Measurements from ENCODE around the gene CNTN5.

CNTN5 gene

DNA sequence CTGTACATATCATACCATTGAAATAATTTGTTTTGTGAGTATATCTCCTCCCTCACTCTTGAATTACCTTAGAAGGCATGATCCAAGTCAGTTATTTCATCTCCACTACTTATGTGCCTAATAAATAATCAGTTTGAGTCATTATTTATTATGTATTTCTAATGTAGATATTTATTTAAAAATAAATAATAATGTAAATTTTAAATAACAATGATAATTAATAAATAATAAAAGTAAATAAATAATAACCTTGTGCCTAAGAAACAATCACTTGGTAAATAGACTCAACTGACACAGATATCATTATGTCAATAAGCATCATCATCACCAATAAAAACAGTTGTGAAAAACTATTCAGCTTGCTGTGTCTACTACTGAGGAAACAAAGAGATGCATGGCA, 213.8 kb downstream of the CNTN5 start:
- TF ChIP-seq, protein P1, sequence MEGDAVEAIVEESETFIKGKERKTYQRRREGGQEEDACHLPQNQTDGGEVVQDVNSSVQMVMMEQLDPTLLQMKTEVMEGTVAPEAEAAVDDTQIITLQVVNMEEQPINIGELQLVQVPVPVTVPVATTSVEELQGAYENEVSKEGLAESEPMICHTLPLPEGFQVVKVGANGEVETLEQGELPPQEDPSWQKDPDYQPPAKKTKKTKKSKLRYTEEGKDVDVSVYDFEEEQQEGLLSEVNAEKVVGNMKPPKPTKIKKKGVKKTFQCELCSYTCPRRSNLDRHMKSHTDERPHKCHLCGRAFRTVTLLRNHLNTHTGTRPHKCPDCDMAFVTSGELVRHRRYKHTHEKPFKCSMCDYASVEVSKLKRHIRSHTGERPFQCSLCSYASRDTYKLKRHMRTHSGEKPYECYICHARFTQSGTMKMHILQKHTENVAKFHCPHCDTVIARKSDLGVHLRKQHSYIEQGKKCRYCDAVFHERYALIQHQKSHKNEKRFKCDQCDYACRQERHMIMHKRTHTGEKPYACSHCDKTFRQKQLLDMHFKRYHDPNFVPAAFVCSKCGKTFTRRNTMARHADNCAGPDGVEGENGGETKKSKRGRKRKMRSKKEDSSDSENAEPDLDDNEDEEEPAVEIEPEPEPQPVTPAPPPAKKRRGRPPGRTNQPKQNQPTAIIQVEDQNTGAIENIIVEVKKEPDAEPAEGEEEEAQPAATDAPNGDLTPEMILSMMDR (IDR thresholded peaks at IDR 0.05; ENCODE audit: low read depth, low read length, missing control alignments) = no peak
- DNase-seq (ENCODE audit: low read depth) = no peak
- H3K4me3 ChIP-seq (ENCODE audit: low read depth, low read length) = no peak overlapping the region

DNA sequence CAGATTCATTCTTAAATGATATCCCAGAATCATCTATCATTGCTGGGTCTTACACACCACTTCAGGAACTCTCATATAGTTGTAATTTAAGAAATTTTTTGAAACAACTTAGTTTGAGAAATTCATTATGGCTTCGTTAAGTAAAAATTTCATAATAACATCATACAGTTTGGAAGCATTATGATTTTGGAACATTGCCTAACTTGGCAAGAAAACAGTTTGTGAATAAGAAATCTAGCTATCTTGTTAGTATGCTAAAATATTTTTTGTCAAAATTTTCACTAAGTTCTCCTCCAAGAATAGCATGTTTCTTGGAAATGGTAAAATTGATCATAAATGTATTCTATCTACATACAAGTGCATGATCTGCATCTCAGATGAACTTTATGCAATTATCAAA, 217.7 kb downstream of the CNTN5 start:
- no peak for DNase-seq (ENCODE audit: low read depth)
- TF ChIP-seq, protein P1 (IDR thresholded peaks at IDR 0.05; ENCODE audit: low read depth, low read length, missing control alignments) = no peak
- no peak overlapping the region for H3K4me3 ChIP-seq (ENCODE audit: low read depth, low read length)

DNA sequence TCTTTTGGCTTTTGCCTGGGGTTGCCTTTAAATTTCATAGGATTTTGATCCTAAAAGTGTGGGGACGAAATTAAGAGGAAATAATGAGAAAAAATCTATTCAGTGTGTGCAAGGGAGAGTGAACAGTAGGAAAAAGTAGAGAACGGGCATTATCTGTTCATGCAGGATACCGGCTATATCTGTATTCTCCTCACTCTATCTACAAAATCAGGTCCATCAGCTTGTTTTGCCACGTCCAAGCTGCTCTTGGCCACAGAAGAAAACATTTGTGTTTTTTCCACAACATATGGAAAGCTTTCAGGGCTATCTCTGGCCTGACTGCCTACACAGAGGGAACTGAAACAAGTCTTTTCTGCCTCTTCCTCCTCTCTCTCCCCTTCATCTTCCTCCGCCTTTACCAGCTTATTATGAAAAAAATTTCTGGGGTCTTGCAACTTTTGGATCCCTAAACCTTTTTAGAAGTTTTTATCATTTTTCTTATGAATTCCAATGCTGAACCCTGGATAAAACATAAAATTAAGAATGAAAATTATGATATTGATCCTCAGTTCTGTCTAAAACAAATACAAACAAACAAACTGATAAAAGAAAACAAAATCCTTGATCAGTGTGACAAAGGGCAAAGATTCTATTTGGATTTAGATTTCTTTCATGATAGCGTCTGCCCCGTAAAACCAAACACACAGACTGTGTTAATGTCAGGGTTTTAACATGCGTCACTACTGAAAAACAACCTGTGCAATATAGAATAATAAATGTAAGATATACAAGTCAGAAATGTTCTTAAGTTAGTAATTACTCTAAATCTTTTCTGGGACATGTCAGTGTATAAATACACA, 219.7 kb downstream of the CNTN5 start:
- H3K4me3 ChIP-seq (ENCODE audit: low read depth, low read length) = no peak overlapping the region
- no peak for DNase-seq (ENCODE audit: low read depth)
- TF ChIP-seq, protein P1 (IDR thresholded peaks at IDR 0.05; ENCODE audit: low read depth, low read length, missing control alignments) = no peak

DNA sequence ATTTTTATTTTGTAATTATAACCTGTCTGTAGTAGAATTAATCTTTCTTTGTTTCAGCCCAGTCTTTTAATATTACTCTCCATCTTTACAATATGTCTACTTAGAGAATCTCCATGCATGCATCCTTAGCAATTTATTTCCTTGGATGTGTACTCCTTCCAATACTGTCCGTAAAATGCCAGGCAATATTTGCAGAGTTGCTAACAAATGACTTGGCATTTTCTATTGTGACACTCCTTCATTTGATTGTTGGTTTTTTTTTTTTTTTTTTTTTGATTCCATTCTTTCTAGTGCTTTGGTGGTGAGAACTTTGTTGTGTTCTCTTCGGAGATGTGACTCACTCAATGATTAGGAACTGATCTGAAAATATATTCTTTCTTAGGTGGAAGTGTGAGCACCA, 220.3 kb downstream of the CNTN5 start:
- no peak overlapping the region for H3K4me3 ChIP-seq (ENCODE audit: low read depth, low read length)
- TF ChIP-seq, protein P1 (IDR thresholded peaks at IDR 0.05; ENCODE audit: low read depth, low read length, missing control alignments) = no peak
- no peak for DNase-seq (ENCODE audit: low read depth)

DNA sequence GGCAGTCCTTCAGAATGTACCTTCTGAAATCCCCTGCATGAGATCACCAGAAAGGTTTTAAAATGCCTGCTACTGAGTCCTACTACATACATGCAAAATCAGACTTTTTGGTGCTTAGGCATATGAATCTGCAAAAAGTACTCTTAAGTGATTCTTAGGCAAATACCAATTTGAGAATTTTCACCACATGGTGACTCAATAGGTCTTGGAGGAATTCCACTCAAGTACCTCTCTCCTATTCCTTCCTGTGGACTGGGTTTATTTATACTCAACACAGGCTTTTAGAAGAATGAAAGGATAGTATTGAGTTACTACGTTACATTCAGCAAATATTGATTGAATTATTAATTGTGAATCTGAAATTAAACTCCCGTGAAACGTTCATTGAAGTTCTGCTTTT, 223.9 kb downstream of the CNTN5 start:
- TF ChIP-seq, protein P1 (IDR thresholded peaks at IDR 0.05; ENCODE audit: low read depth, low read length, missing control alignments) = no peak
- no peak overlapping the region for H3K4me3 ChIP-seq (ENCODE audit: low read depth, low read length)
- no peak for DNase-seq (ENCODE audit: low read depth)

DNA sequence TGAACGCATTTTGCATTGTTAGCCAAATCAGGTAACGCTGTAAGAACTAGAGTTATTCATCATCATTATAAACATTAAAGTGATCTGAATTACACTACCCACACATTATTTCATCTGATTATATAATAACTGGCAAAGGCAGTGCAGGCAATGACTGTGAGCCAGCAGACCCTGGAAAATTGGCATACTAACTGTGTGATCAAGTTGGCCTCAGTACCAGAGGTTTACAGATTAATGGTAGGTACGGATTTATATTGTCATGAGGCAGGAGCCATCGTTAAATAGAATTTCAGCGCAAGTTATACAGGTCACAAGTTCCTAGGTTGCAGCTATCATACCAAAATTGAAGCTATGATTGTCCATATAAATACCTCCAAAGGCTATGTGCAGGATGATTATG, 225.4 kb downstream of the CNTN5 start:
- no peak overlapping the region for H3K4me3 ChIP-seq (ENCODE audit: low read depth, low read length)
- no peak for DNase-seq (ENCODE audit: low read depth)
- TF ChIP-seq, protein P1 (IDR thresholded peaks at IDR 0.05; ENCODE audit: low read depth, low read length, missing control alignments) = no peak

DNA sequence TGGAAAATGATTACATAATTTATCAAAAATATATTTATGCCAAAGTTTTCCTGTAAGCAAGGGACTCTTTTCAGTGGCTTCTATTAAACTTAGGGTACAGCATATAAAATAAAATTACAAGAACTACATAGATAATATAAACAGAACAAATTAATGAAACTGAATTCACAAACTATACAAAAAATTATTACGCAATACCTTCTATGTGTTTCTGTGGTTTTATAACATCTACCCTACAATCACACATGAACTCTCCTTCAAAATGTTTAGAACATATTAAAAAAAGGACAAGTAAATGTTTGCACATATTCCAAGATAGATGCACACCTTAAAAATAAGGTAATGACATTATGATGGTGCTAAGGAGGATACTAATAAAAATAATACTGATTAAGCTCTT, 235.9 kb downstream of the CNTN5 start:
- TF ChIP-seq, protein P1 (IDR thresholded peaks at IDR 0.05; ENCODE audit: low read depth, low read length, missing control alignments) = no peak
- no peak for DNase-seq (ENCODE audit: low read depth)
- no peak overlapping the region for H3K4me3 ChIP-seq (ENCODE audit: low read depth, low read length)

Measured in GM12864 (cell line).